GM12878 (cell line): ENCODE data around the gene SNX17. TPM values are rescaled to one million over a fixed set of nuclear protein-coding genes. Genes with fewer than 3 reads are reported as not detected.
A peak's percentile ranks its signal among the peaks of the same experiment; 100 is the strongest.

Experiments
- CBFB ChIP-seq: IDR thresholded peaks from 2 replicates; pipeline ENCODE4 v1.6.1; 2016; ENCODE audit warnings: antibody characterized with exemption, low read depth
- CBX3 ChIP-seq: fragments of 200-600 bp; sonication (generic); IDR thresholded peaks from 2 replicates; pipeline ENCODE4 v1.6.1; 2016; ENCODE audit warnings: low read depth, borderline replicate concordance
- CREM ChIP-seq: IDR thresholded peaks from 2 replicates; pipeline ENCODE4 v1.6.1; 2014; ENCODE audit warnings: antibody characterized with exemption, low read depth
- CTCF ChIP-seq, 3 experiments: IDR thresholded peaks in 2 of 3; conservative IDR thresholded peaks in 1 of 3; 2 replicates each; pipeline ENCODE4 v1.5.1; 2011; ENCODE audit warnings: low read depth in 3 of 3, low read length in 3 of 3, mild to moderate bottlenecking in 3 of 3, control low read depth in 2 of 3, moderate library complexity in 2 of 3, inconsistent platforms in 1 of 3, mixed read lengths in 1 of 3; ENCODE audit not compliant: control insufficient read depth in 2 of 3, insufficient read depth in 1 of 3; ENCODE audit errors: extremely low read depth in 1 of 3
- E4F1 ChIP-seq: fragments of 450-650 bp; IDR thresholded peaks from 2 replicates; pipeline ENCODE4 v1.6.1; 2018; ENCODE audit warnings: borderline replicate concordance, mild to moderate bottlenecking; ENCODE audit not compliant: partially characterized antibody
- EZH2 ChIP-seq: IDR thresholded peaks from 2 replicates; pipeline ENCODE4 v1.6.1; 2012; ENCODE audit warnings: low read depth, mild to moderate bottlenecking, control low read depth, inconsistent platforms, low read length, borderline replicate concordance; ENCODE audit not compliant: control insufficient read depth
- KDM1A ChIP-seq: fragments of 200-600 bp; sonication (generic); IDR thresholded peaks from 2 replicates; pipeline ENCODE4 v1.6.1; 2016; ENCODE audit warnings: borderline replicate concordance
- KLF5 ChIP-seq: fragments of 450-650 bp; IDR thresholded peaks from 2 replicates; pipeline ENCODE4 v1.6.1; 2014; ENCODE audit warnings: mild to moderate bottlenecking; ENCODE audit not compliant: partially characterized antibody
- MEF2A ChIP-seq: IDR thresholded peaks from 2 replicates; pipeline ENCODE4 v1.6.1; 2011; ENCODE audit warnings: low read depth, mild to moderate bottlenecking, low read length, moderate library complexity; ENCODE audit not compliant: insufficient read depth
- MTA2 ChIP-seq: fragments of 450-650 bp; IDR thresholded peaks from 2 replicates; pipeline ENCODE4 v1.6.1; 2016; ENCODE audit warnings: low read depth, mild to moderate bottlenecking, moderate library complexity
- NR2C1 ChIP-seq: fragments of 450-650 bp; IDR thresholded peaks from 2 replicates; pipeline ENCODE4 v1.6.1; 2017; ENCODE audit warnings: antibody characterized with exemption, mild to moderate bottlenecking, moderate library complexity
- NR2C2 ChIP-seq: IDR thresholded peaks from 2 replicates; pipeline ENCODE4 v1.6.1; 2011; ENCODE audit warnings: borderline replicate concordance, low read depth; ENCODE audit not compliant: control insufficient read depth, insufficient read length
- PML ChIP-seq: IDR thresholded peaks from 2 replicates; pipeline ENCODE4 v1.6.1; 2012; ENCODE audit warnings: low read length, inconsistent platforms
- POLR2A ChIP-seq: IDR thresholded peaks from 2 replicates; pipeline ENCODE4 v1.6.1; 2011; ENCODE audit warnings: low read depth, mild to moderate bottlenecking, low read length
- POLR2AphosphoS5 ChIP-seq: IDR thresholded peaks from 2 replicates; pipeline ENCODE4 v1.6.1; 2011; ENCODE audit warnings: mild to moderate bottlenecking, low read length, inconsistent platforms
- REST ChIP-seq: IDR thresholded peaks from 2 replicates; pipeline ENCODE4 v1.6.1; 2012; ENCODE audit warnings: mild to moderate bottlenecking, low read depth, low read length
- RUNX3 ChIP-seq: IDR thresholded peaks from 2 replicates; pipeline ENCODE4 v1.6.1; 2012; ENCODE audit warnings: low read length, inconsistent platforms
- SMARCA5 ChIP-seq: fragments of 450-650 bp; IDR thresholded peaks from 2 replicates; pipeline ENCODE4 v1.6.1; 2017; ENCODE audit warnings: mild to moderate bottlenecking
- SP1 ChIP-seq: IDR thresholded peaks from one replicate; pipeline ENCODE4 v1.6.1; 2011; ENCODE audit warnings: low read depth, low read length
- SRF ChIP-seq, 2 experiments: IDR thresholded peaks; 2 replicates each; pipeline ENCODE4 v1.6.1; 2011; ENCODE audit warnings: low read depth in 2 of 2, low read length in 2 of 2, mild to moderate bottlenecking in 1 of 2, moderate library complexity in 1 of 2
- YY1 ChIP-seq: IDR thresholded peaks from 2 replicates; pipeline ENCODE4 v1.6.1; 2011; ENCODE audit warnings: low read depth, mild to moderate bottlenecking, low read length
- polyA plus RNA-seq, 11 experiments: library from polyadenylated mRNA; depleted of rRNA in 4 of 11; unstranded in 6 of 11; stranded (reverse) in 5 of 11; fragments of >200 nt; fragmentation: Nextera tagmentation in 4 of 11; fragmentation: Illumina TruSeq in 1 of 11; extraction: Ambion mirVana in 4 of 11; extraction: Trizol in 1 of 11; gene quantifications; 1 replicate in 1 of 11; 2 replicates in 10 of 11; pipeline versions ENCODE4 v1.2.1 to v1.2.3, GENCODE V29; 2011 to 2016; ENCODE audit warnings: inconsistent platforms in 2 of 11, missing spikeins in 2 of 11, low read depth in 1 of 11
- total RNA-seq, 4 experiments: library from RNA; depleted of rRNA in 3 of 4; stranded (reverse); fragments of >200 nt in 3 of 4; fragmentation: Illumina TruSeq in 1 of 4; extraction: Trizol in 1 of 4; gene quantifications; 2 replicates each; pipeline versions ENCODE4 v1.2.1 to v1.2.3, GENCODE V29; 2013 to 2021
- TF ChIP-seq, protein P1 (sequence below): IDR thresholded peaks from 2 replicates; pipeline ENCODE4 v1.6.1; 2012; ENCODE audit warnings: low read depth, low read length, improper control_type of control experiment

SNX17 gene
- total and polyA plus RNA-seq, 10 of the 15 experiments (the other 5 are each of a cell fraction or from before 2014, with no cell fraction given): 6.5 to 116 (median 84.4) TPM

DNA sequence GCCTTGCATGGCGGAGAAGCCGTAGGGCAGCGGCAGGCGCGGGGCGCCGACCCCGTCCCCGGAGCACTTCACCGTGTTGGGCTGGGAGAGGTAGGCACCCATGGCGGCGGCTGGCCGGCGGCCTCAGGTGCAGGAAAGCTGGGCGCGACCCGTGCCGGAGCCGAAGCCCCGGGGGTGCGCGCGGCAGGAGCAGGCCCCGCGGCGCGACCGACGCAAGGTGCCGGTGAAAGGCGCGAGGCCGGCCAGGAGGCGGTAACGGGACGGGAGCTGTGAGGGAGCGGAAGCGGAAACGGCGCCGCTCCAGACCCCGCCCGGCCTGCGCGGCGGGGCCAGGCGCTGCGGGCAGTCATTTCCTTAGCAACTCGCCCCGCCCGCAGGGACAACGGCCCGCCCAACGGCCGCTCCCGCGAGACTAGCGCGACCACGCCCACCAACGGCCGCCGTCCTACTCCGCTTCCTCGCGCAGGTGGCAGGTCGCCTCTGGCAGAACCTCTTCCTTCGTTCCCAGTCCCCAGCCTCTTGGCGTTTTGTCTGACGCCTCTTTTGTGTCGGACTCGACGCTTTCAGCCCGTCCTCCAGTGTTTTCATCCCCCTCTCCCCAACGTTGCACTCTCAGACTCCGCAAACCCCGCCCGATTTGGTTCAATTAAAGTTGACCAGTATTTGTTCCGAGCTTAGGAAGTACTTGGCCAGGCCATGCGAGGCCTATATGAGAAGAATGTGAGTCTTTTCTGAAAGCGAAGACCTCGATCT, 39.1 kb downstream of the SNX17 start, which contains the start of gene PPM1G (continued):
- TF ChIP-seq, protein P1, sequence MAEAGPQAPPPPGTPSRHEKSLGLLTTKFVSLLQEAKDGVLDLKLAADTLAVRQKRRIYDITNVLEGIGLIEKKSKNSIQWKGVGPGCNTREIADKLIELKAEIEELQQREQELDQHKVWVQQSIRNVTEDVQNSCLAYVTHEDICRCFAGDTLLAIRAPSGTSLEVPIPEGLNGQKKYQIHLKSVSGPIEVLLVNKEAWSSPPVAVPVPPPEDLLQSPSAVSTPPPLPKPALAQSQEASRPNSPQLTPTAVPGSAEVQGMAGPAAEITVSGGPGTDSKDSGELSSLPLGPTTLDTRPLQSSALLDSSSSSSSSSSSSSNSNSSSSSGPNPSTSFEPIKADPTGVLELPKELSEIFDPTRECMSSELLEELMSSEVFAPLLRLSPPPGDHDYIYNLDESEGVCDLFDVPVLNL: no peak
- TF ChIP-seq YY1 (peak; percentile 68; the same call in 1 of the 2 replicates), NR2C1 (peak; percentile 51; the same call in 1 of the 2 replicates), MTA2 (no peak), POLR2AphosphoS5 (peak; percentile 93), E4F1 (no peak), CREM (peak; percentile 40; the same call in 1 of the 2 replicates), SRF (IDR thresholded peaks at IDR 0.05; ENCODE audit: low read depth in 2 of 2, low read length in 2 of 2) (no peak), CTCF (IDR thresholded peaks at IDR 0.05 in 2 of 3, conservative IDR thresholded peaks at IDR 0.05 in 1 of 3; ENCODE audit: control insufficient read depth in 2 of 3, extremely low read depth in 1 of 3, insufficient read depth in 1 of 3, low read depth in 3 of 3, low read length in 3 of 3) (no peak), KLF5 (no peak), EZH2 (no peak), CBFB (peak; percentile 67; the same call in 1 of the 2 replicates), SMARCA5 (no peak; the same call in 1 of the 2 replicates), NR2C2 (no peak), SP1 (peak; percentile 85), POLR2A (peak; percentile 95), REST (no peak), MEF2A (no peak), RUNX3 (0 out of 2 replicates have a peak, but pooled peaks have one; percentile 36), PML (peak; percentile 92), CBX3 (no peak), KDM1A (no peak)
